ENCODE measurements around the gene IQUB.
"Not testable (repeated sequence)": the region's sequence is repeated elsewhere in the genome, so short reads cannot be mapped to it uniquely, and the experiment has no call there.

Gene IQUB

GRCh38 chr7:123534383-123535260 is at the start of gene IQUB:
TSS of gene IQUB (minus strand) at chr7:123534595. CDS start at chr7:123512340, 22,255 bp downstream.
- peak; percentile 96 for DNase-seq

- DNase-seq: no peak
Observed at GRCh38 chr7:123583821-123584220, 49.4 kb upstream of the IQUB start.

GRCh38 chr7:123581162-123581459 is 46.7 kb upstream of the IQUB start:
- DNase-seq: no peak

- DNase-seq: peak; percentile 11
Observed at GRCh38 chr7:123580406-123581161, 46.2 kb upstream of the IQUB start.

GRCh38 chr7:123579416-123579815 is 45.0 kb upstream of the IQUB start:
- no peak for DNase-seq

- DNase-seq: no peak
Observed at GRCh38 chr7:123573896-123574467, 39.6 kb upstream of the IQUB start.

GRCh38 chr7:123573341-123573740 is 38.9 kb upstream of the IQUB start:
- no peak for DNase-seq

- no peak for DNase-seq
Observed at GRCh38 chr7:123571684-123572083, 37.3 kb upstream of the IQUB start.

GRCh38 chr7:123571187-123571586 is 36.8 kb upstream of the IQUB start:
- no peak for DNase-seq

- no peak for DNase-seq
Observed at GRCh38 chr7:123570390-123571182, 36.2 kb upstream of the IQUB start.

- no peak for DNase-seq
Observed at GRCh38 chr7:123569352-123570010, 35.1 kb upstream of the IQUB start.

GRCh38 chr7:123562121-123562520 is 27.7 kb upstream of the IQUB start:
- no peak for DNase-seq

- DNase-seq: no peak
Observed at GRCh38 chr7:123558289-123558874, 24.0 kb upstream of the IQUB start.

GRCh38 chr7:123557398-123558288 is 23.2 kb upstream of the IQUB start, which contains the start of gene NDUFA5:
TSS of gene NDUFA5 (minus strand) at chr7:123557818. CDS start at chr7:123557795, 23 bp downstream.
- DNase-seq: peak; percentile 99

- no peak for DNase-seq
Observed at GRCh38 chr7:123557016-123557397, 22.6 kb upstream of the IQUB start.

- DNase-seq: no peak
Observed at GRCh38 chr7:123555484-123555883, 21.1 kb upstream of the IQUB start.

GRCh38 chr7:123553159-123553558 is 18.8 kb upstream of the IQUB start:
- no peak for DNase-seq

- no peak for DNase-seq
Observed at GRCh38 chr7:123552641-123553040, 18.2 kb upstream of the IQUB start.

GRCh38 chr7:123552134-123552533 is 17.7 kb upstream of the IQUB start:
- DNase-seq: not testable (repeated sequence)

GRCh38 chr7:123548406-123548805 is 14.0 kb upstream of the IQUB start:
- no peak for DNase-seq

- DNase-seq: no peak
Observed at GRCh38 chr7:123539871-123540270, 5.5 kb upstream of the IQUB start.
